Femur (tissue), 1 donor: ENCODE results near the gene PTPRCAP.

ENCODE experiments used
- DNase-seq: peaks from one replicate; pipeline ENCODE4 v3.0.0-alpha.2; 2017

PTPRCAP gene

DNA sequence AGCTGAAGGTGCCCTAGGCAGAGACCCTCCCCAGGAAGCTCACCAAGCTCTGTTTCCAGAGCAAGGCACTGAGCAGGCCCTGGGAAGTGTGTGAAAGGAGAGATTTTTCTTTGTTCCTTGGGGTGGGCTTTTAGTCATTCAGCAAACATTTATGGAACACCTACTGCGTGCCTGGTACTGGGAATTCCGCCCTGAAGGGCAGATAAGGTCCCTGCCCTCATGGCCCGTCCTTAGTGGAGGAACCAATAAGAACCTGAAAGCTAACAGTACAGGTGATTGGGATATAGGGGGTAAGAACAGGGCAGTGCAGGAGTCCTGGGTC is 27.7 kb upstream of the PTPRCAP start:
- DNase-seq = no peak

DNA sequence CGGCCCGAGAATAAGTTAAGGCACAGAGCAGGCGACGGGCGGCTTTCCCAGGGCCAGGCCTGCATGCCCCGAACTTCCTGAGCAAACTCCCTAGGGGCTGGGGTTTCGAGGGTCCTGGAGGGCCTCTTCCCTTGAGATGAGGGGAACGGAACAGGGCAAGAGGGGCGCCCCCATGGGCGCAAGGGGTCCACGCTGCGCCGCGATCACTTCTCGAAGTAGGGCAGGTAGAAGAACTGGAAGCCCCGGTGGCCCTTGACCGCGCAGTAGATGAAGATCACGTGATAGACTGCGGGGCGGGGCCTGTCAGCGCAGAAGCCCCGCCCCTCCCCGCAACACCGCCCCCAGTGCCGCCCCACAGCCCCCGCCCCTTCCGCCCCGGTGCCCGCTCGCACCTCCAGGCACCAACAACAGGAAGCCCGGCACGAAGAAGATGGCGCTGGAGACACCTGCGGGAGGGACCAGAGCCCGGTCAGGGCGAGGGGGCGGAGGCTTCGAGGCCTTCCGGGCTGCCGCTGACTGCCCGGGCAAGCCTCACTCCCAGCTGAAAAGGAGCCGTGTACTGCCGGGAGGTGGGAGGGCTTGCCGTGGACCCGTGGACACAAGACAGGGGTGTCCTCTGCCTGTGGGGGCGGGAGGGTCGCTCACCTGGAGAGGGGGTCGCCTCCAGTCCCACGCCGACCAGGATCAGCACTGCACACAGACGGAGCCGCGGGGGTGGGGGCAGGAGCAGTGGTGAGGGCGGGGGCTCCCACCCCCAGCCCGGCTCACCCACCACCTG is 27.1 kb upstream of the PTPRCAP start:
- DNase-seq = peak; percentile 90

DNA sequence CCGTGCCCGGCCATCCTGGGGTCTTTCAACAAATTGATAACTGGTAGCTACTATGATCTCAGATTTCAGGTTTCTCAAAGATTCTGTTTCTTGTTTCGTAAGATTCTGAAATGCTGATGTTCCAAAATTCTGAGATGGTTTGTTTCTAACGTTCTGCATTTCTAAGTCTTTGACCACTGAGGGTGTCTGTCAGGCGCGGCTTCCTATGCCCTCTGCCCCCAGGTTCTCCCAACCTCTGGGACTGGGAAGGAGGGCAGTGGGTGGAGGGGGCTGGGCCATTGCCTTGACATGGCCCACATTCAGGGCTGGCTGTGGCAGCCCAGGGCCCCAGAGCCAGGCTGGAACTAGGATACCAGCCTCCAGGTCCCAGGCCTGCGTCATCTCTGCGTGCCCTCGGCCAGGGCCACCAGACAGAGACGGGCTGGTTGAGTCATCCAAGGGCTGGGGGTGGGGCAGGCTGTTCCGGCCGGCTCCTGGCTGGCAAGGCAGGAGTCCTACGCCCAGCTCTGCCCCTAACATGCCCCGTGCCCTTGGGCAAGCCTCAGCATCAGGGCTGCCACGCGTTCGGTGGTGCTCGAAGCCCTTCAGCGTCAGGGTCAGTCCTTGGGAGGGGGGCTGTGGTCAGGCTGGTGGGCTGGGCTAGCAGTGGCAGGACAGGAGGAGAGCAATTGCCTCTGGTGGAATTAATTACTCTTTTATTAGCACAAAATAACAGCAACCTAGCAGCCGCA is 26.4 kb upstream of the PTPRCAP start:
- DNase-seq = no peak

DNA sequence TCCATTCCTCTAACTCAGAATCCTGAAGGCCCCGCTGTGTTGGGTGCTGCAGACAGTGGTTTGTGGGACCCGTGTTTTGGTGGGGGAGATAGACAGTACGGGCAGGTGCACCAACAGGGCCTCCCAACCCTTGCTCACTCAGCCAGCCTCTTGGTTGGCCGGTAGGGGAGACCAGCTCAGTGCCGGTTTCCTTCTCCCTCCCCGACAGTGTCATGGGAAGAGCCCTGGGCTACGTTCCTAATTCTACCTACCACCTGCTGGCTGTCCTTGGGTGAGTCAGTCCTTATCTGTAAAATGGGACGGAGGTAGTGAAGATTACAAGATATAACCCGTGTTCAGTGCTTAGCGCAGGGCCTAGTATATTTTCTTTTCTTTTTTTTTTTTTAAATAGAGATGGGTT is 25.7 kb upstream of the PTPRCAP start:
- no peak for DNase-seq

DNA sequence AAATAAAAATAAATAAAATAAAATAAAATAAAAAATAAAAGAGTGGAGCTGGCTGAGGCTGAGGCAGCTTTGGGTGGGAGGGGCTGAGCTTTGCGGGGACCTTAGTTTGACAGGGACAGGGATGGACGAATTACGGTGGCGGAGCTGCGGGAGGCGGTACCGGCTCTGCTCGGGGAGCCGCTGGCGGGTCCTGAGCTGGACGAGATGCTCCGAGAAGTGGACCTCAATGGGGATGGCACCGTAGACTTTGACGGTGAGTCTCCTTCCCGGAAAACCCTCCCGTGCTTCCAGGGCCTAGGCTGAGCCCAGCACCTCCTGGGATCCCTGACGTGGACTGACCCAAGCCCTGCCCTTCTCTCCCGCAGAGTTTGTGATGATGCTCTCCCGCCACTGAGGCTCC is 20.8 kb upstream of the PTPRCAP start:
- DNase-seq = no peak

DNA sequence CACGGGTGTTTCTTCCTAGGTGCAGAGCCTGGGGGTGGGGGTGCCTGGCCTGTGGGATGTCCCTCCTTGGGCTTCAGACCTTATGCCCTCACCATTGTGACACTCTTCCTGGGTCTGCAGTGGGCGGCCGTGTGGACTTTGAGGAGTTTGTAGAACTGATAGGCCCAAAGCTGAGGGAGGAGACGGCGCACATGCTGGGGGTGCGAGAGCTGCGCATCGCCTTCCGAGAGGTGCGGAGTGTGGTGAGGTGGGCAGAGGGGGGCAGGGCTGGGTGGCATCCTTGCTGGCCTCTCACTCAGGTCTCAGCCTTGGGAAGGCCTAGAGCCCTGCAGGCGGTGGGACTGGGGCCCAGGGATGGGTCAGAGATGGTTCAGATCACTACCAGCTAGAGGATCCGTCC is 20.0 kb upstream of the PTPRCAP start:
- DNase-seq = no peak

DNA sequence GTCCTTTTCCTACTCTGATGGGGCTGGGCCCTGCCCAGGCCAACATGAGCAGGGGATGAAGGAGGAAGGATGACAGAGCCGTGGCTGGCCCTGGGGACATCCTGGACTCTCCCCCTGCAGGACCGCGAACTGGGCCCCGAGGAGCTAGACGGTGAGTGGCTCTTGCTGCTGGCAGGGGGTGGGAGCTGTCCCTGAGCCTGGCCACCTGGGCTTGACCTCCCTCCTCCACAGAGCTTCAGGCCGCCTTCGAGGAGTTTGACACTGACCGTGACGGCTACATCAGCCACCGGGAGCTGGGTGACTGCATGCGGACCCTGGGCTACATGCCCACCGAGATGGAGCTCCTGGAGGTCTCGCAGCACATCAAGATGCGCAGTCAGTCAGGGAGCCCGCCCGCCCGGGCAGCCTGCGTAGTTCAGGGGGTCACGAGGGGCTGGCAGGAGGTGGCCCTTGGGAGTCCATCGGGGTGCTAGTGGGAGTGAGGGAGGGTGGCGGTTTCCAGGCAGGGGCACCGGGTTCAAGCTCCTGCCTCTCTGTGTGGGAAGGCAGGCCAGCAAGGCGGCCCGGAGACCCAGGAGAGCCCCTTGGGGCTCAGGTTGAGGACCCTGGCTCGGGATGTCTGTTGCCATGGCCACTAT is 18.7 kb upstream of the PTPRCAP start:
- no peak for DNase-seq

DNA sequence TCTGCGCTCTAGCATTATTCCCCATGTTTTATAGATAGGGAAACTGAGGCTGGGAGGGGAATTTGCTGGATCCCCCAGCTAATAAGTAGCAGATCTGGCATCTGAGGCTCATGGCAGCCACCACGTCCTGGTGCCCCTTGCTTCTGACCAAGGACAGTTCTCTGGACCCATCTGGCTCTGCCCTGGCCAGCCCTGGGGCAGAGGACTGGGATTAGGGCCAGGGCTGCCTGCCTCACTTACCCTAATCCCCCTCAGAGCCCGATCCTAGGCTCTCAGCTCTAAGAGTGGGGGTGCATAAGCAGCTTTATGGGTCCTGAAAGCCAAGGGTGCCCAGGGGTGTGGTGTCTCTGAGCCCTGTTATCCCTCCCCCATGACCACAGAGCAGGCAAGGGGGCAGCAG is 17.6 kb upstream of the PTPRCAP start, which contains the start of gene CABP4:
Gene CABP4, plus strand, starts transcription at position 301 of the 400 bp plus-strand sequence. Its CDS starts 70 bp downstream, at position 371.
- no peak for DNase-seq

DNA sequence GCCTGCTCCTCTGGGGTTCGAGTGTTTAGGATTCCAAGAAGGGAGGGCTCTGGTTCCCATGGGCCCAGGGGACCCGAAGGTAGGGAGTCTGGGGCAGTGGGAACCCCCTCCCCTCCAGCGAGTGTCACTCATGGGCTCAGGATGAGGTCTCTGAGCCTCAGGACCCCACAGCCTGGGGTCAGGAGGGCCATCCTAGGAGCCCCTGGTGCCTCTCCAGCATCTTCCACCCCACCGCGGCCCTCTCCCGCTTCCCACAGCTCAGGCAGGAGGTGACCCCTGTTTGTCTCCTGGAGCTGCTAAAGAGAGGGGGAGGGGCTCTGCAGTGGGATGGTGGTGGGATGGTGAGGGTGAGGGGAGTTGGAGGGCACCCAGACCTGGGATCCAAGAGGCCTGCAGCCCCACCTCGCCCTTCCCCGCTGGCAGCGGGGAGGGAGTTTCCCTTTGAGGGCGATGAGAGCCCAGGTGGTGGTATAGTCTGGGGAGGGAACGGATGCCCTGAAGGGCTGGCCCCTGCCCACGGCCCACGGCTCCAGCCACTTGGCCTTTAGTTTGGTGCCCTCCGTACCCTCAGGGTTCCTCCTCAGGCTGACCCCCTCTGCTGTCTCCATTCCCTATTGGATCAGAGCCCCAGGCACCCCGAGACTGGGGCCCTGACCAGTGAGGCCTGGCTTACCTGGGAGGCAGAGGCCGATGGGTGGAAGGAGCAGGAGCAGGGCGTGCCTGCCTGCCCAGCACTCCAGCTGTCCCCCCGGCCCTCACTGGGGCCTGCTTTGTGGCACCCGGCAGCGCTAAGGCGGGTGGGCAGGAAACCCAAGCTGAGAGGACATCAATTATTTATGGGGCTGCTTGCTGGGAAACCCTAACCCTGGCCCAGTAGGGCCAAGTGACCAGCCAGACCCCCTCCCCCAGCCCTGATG is 16.6 kb upstream of the PTPRCAP start:
- DNase-seq = peak; percentile 18

DNA sequence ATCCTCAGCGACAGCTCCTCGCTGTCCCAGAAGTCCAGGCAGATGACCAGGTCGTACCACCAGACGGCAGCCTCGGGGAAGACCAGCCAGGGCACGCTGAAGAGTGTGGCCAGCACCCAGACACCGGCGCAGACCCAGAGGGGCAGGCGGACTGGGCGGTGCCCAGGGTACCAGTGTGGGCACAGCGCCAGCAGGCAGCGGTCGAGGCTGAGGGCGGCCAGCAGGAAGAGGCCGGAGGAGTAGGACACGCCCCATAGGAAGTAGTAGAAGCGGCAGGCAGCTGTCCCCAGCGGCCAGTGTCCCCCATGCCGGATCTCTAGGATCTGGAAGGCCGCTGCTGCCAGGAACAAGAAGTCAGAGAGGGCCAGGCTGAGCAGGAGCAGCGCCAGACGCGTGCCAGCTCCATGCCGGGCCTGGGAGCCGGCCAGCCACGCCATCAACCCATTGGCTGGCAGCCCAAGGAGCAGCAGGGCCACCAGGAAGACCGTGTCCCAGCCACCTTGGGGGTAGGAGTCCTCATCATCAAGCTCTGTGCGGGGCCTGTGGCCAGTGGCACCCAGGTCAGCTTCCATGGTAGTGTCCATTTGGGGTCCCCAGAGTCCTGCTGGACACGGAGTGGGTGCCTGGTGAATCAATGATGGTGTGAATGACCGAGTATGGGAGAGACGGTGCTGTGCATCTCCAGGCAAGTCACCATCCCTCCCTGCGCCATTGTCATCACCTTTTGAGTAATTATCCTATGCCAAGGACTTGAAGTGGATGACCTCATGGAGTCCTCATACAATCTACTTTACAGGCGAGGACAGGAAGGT is 14.9 kb upstream of the PTPRCAP start, which contains the start of gene GPR152:
Gene GPR152, minus strand, starts transcription at position 589 of the 812 bp plus-strand sequence. Its CDS starts 5 bp downstream, at position 584.
- DNase-seq = no peak

DNA sequence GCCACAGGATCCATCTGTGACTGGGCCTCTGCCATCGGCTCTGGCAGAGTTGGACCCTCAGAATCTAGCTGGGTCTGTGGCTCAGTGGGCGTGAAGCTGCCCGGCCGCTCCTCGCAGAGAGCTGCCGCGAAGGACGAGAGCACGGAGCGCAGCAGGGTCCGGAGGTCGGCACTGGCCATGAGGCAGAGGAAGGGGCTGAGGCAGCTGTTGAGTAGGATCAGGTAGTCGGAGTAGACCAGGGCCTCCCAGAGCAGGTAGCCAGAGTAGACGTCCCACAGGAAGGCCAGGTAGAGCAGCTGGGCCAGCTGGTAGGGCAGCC is 14.1 kb upstream of the PTPRCAP start:
- no peak for DNase-seq

DNA sequence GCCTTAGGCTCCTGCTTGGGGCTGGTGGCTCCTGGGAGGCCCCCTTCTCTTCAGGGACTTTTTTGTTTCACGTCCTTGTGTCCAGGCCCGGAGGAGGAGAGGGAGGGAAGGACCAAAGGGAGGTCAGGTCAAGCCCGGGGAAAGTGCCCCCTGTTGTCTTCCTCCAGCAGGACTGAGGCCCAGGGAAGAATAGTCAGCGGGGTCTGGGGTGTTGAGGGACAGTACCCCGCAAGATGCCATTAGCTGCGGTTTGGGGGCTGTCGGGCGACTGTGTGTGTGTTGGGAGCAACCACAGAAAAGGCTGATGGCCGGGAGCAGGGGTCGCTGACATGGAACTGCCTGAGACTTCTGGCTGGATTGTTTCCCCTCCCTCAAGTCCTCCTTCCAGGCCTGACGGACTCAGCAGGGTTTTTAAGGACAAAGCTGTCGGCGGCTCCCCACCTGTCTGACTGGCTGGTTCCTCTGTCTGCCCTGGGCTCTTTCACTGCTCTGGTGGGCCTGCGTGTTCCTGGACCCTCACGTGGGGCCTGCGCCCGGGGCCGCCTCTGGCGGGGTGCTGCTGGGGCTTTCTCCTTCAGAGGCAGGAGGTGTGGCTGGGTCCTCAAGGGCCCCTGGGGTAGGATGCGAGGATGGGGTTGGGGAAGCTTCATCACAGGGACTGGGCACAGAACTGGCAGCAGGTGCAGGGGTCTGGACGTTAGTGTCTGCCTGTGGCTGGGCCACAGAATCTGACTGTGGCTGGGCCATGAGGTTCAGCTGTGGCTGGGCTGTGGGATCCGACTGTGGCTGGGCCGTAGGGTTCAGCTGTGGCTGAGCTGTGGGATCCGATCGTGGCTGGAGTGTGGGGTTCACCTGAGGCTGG is 13.5 kb upstream of the PTPRCAP start:
- no peak for DNase-seq

DNA sequence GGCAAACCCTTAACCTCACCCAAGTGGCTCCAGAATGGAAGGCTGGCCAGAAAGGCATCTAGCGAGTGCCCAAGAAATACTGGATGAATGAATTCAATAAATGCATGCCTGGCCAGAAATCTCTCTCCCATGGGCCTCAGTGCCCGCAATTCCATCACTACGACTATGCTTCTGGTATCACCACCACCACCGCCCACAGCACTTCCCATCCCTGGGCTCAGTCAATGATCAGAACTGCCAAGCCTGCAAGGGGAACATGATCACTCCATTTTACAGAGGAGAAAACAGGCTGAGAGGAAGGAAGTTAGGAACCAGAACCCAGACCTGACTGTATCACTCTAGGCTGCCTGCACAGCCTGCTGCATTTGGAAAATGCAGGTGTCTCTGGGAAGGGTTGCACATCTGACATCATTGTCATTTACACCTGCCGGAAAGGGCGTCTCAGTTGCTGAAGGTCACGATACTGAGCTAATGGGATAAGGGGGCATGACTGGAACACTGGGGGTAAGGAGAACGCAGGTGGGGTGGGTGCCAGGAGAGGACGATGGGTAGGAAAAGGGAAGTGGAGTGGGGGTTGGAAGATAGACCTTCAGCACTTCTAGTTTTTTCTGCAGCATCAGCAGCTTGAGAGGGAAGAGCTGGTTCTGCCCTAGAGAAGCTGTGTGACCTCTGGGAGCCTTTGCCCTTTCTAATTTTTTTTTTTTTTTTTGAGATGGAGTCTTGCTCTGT is 11.8 kb upstream of the PTPRCAP start:
- DNase-seq = no peak

DNA sequence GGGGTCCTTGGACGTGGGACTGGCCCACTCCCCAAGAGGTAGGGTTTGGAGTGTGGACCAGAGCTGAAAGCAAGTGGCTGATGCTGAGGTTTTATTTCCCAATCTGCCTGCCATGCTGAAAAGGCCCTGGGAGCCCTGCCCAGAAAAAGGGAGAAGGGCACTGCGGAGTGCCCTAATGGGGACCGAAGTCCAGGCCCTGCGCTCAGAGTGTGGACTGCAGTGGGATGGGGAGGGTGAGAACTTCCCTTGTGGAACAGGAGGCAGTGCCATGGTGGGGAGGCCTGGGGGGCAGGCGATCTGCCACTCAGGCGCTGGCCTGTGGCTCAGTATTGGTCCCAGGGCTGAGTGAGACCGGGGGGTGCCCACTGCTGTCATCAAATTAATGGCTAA is 10.7 kb upstream of the PTPRCAP start:
- DNase-seq = no peak

DNA sequence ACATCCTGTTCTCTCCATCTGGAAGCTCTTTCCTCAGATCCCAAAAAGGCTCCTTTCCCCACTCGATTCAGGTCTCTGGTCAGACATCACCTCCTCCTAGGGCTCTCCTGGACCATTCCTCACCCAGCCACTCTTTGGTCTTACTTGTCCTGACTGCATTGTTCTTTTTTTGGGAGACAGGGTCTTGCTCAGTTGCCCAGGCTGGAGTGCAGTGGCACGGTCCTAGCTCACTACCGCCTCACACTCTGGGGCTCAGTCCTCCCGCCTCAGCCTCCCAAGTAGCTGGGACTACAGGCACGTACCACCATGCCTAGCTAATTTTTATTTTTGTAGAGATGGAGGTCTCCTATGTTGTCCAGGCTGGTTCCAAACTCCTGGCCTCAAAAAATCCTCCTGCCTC is 8.0 kb upstream of the PTPRCAP start:
- no peak for DNase-seq

DNA sequence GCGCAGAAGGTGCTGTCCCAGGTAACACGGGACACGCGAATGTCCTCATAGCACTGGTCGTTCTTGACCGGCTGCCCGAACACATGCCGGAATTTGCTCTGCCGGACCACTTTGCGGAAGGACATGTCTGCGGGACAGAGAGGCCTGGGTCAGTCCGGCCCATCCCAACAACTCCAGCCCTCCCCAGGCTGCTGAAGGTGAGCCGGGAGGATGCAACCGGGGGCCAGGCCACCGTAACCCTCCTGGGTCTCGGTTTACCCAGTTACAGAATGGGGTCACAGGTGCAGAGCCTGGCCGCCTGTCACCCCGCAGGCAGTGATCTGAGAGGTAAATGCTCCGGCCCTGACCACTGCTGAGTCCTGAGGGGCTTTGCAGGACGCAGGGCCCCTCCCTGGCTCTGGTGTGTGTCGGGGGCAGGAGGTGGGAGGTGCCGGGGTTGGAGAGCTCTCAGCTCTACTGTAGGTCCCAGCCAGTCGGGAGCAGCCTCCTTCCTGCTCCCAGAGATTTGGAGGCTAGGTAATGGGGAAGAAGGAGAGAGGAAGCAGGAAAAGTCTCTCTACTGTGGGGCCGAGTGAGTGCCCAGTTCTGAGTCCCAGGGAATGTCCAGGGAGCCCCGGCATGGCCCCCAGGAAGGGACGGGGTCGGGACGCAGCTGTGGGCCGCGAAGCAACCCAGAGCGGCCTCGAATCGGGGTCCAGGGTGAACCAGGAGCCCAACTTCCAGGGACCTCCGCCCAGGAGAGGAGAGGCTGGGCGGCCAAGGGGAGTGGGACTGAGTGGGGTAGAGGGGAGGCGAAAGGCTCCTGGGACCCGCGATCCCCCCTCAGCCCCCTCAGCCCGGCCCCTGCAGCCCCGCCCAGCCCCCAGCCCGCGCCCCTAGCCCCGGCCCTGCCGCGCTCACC is 5.3 kb upstream of the PTPRCAP start:
- DNase-seq = no peak

DNA sequence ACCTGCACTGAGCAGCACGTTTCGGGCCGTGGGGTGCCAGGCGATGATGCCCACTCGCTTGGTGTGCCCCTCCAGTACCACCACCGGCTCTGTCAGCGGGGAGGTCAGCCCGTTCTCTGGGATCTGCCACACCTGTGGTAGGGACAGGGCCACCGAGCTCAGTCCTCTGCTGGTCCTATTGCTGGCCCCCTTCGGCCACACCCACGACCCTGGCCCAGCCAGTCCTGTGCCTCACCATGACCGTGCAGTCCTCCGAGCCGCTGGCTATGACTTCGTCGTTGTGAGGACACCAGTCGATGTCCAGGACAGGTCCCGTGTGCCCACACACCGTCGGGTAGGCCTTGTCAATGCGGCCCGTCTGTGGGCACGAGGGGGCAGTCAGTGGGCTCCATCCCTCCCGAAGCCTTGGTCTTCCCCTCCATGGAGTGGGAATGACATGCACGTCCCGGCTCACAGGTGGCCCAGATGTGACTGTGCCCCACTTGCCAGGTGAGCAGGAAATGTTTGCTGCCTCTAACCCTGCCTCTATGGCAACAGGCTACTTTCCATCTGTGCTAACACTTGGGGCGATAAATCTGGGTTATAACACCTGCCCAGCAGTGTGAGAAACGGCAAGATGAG is 4.4 kb upstream of the PTPRCAP start:
- DNase-seq = no peak

DNA sequence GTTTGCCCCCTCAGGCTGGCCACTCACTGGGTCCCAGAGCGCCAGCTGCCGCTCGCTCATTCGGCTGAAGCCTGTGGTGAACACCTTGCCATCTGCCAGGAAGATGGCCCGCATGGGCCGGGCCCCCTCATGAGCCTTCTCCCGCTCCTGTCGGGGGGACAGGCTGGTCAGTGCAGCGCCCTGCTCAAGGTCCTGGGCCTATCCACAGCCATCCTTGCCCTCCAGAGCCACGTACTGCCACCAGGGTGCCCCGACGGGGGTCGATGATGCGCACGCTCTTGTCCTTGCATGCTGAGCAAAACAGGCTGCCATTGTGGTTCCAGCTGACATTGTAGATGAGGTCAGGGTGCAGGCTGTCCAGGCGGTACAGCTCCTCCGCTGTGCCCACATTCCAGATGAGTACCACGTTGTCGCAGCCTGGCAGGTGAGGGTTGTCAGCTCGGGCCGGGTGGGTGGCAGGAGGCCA is 3.6 kb upstream of the PTPRCAP start:
- DNase-seq = no peak
